Fibroblast of the aortic adventitia (primary cell): ENCODE measurements around the gene NFIA. TPM values are rescaled to one million over a fixed set of nuclear protein-coding genes. Genes with fewer than 3 reads are reported as not detected.
A peak's percentile ranks its signal among the peaks of the same experiment; 100 is the strongest.
"Not testable (repeated sequence)": the region's sequence is repeated elsewhere in the genome, so short reads cannot be mapped to it uniquely, and the experiment has no call there.

Experiments used
- DNase-seq: peaks from one replicate; pipeline ENCODE4 v3.0.0-alpha.2; 2010; ENCODE audit warnings: low read depth
- H3K4me3 ChIP-seq: 2 replicates; pipeline ENCODE4 v1.5.1; 2011; ENCODE audit warnings: low read depth, mild to moderate bottlenecking, control low read depth, low read length, moderate library complexity
- CTCF ChIP-seq: IDR thresholded peaks from 2 replicates; pipeline ENCODE4 v1.5.1; 2011; ENCODE audit warnings: mild to moderate bottlenecking, low read length, control low read depth, inconsistent platforms; ENCODE audit not compliant: insufficient read depth
- total RNA-seq: library from RNA; depleted of rRNA; stranded (reverse); fragments of >200 nt; gene quantifications from 2 replicates; pipeline ENCODE4 v1.2.3, GENCODE V29; 2012; ENCODE audit warnings: low replicate concordance

NFIA gene
- total RNA-seq, 1 donor = 32.0 TPM

- no peak overlapping the region for H3K4me3 ChIP-seq
- peak; percentile 50 for DNase-seq
- no peak for TF ChIP-seq CTCF
These were observed 23.7 kb upstream of the NFIA start for GRCh38 chr1:61058483-61059245.

GRCh38 chr1:61061601-61062000 lies 20.8 kb upstream of the NFIA start:
- H3K4me3 ChIP-seq, DNase-seq: not testable (repeated sequence)

GRCh38 chr1:61064673-61065072 lies 17.7 kb upstream of the NFIA start:
- no peak for DNase-seq
- TF ChIP-seq CTCF = no peak
- no peak overlapping the region for H3K4me3 ChIP-seq

- no peak for TF ChIP-seq CTCF
- no peak for DNase-seq
- no peak overlapping the region for H3K4me3 ChIP-seq
These were observed 14.8 kb upstream of the NFIA start for GRCh38 chr1:61067446-61068019.

- H3K4me3 ChIP-seq = no peak overlapping the region
- no peak for DNase-seq
- TF ChIP-seq CTCF = no peak
These were observed 12.3 kb upstream of the NFIA start for GRCh38 chr1:61070054-61070453.

- TF ChIP-seq CTCF = no peak
- no peak for DNase-seq
- H3K4me3 ChIP-seq = no peak overlapping the region
These were observed 10.9 kb upstream of the NFIA start for GRCh38 chr1:61071205-61072130.

- no peak overlapping the region for H3K4me3 ChIP-seq
- DNase-seq = no peak
- no peak for TF ChIP-seq CTCF
These were observed 8.5 kb upstream of the NFIA start for GRCh38 chr1:61073871-61074270.

GRCh38 chr1:61075833-61076232 lies 6.5 kb upstream of the NFIA start:
- H3K4me3 ChIP-seq, DNase-seq: not testable (repeated sequence)
